Measurements from ENCODE around the gene ERF.
A peak's percentile ranks its signal among the peaks of the same experiment; 100 is the strongest.

Gene ERF

DNA sequence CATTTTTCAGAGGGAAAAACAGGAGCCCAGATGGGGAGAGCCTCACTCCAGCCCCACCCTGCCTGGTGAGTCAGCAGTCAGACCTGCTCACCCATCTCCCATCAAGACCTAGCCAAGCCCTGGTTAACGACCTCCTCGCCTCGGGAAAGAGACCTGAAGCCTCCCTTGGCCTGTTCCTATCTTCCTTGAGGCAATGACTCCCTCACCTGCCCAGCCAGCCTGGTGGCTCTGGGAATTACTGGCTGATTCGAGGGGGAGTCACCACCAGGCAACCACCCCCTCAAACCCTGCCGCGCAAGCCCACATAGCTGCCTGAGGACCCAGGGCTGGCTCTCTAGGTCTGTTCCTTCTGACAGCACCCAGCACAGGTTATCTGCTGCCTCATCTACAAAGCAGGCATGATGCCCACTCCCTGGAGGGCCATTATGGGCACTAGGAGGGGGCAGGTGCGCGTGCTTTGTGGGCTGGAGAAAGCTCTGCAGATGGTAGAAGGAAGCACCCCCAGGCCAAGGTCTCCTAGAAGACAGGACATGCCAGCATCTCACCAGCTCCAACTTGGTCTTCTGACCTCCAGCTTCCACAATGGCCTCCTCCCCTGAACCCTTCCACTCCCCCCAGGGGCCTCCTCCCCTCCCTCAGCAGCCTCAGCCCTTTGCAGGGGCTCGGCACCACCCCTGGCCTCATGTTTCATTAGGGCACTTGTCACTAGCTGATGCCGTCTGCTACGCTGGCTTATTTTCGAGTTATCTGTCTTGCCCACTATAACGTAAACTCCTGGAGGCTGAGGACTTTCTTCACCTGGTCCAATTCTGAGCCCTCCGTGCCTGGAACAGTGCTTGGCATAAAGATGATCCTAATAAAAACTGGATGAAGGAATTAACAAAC is 47.8 kb downstream of the ERF start:
- no peak for DNase-seq

DNA sequence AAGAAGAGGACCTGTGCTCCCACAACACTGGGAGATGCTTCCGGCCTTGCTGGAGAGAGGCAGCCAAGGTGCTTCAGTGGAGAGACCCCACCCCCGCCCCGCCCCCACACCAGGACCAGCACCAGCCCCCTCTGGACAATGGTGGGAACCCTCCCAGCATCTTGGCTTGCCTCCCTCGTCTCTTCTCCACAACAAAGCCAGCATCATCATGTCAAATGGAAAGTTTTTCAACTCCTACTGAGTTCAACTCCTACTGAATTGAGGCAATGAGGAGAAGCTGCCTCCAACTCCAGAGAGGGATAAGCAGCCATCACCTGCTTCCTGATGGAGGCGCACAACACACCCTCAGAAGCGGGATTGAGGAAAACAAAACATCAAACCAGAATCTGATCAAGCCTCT is 50.3 kb downstream of the ERF start:
- no peak for DNase-seq

DNA sequence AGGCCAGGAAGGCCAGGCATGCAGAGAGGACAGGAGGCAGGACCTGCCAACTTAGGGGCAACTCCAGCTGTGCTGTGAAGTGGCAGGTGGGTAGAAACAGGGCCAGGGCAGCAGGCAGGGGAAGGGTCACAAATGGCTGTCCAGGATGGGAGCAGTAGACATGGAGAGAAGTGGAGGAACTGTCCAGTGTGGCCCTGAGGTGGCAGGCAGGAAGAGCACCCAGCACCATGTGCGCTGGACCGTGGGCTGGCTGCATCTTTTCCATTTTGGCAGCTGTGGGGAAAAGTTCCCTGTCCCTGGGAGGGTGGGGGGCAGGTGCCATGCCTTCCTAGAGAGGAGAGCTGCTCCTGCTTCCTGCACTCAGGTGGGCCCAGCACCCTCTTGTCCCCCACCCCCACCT is 51.2 kb downstream of the ERF start:
- DNase-seq = no peak

DNA sequence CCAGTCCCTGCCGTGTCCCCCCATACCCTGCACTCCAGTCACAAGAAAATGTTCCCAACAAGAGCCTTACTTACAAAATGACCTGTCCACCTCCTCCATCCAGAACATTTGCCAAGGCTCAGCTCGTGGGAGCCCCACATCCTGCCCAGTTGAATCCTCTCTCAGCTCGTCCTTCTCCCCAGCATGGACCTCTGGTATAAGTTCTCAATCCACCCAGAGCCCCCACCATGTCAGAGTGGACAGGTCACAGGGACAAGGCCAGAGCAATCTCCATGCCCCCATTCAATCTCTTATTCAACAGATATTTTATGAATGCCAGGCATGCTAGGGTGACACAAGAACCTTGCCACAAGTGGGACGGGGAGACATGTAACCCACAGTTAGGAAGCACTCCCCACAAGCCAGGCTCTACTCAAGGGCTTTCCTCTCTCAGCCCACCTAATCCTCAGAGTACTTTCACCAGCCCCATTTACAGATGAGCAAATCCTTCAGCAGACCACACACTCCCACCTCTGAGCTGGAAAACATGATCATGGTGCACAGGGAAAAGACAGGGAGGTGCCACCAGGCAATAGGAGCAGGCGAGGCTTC is 52.5 kb downstream of the ERF start:
- peak; percentile 45 for DNase-seq

DNA sequence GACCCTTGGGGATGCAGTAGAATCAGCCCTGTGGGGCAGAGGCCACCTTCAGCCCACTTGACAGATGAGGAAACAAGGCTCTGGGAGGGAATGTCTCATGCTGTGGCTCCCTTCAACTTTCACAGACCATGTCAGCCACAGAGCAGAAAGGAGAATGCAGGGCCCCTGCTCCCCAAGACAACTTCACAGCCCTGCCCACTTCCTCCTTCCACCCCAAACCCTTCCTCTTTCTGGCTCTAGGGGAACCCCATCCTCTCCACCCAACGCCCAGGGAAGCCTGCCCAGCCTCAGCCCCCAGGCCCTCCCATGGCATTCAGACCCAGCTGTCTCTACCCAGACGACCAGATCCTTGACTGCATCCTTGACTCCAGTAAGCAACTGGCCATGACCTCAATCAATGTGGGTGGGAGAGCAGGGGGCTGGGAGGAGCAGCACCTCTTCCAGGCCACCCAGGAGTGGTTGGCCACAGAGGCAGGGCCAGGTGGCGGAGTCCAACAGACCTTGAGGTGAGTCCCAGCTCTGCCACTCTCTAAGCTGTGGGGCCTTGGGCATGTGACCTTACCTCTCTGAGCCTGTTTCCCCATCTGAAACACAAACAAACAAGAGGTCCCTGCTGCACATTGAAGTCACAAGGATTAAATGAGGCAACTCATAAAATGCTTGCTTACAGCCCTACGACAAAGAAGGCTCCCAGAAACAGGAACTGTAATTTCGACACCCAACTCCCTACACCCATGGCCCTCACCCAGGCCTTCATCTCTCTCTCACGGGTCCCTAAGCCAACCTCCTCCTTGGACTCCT is 53.2 kb downstream of the ERF start:
- DNase-seq = peak; percentile 92

DNA sequence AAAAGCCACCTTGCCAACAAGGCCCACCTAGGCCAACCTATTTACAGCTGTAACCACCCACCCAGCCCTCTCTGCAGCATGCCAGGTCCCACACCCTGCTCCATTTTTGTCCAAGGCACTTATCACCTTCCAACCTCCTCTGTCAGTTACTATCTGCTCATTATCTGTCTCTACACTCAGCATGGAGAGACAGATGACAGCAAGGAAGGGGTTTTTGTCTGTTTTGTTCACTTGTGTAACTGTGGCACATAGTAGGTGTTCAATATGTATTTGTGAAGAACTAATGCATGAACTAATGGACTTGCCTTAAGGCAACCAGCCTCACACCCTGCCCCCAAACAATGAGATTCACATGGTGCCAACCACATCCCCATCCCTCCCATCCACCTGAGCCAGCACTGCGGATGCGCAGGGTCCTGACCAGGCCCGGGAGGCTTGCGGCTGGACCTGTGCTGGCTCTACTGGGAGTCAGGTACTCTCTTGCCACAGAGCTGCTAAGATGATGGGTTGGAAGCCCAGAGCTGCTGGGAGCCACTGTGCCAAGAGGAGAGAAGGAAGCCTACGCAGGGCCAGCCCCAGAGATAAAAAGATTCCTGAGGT is 54.7 kb downstream of the ERF start:
- DNase-seq = no peak

DNA sequence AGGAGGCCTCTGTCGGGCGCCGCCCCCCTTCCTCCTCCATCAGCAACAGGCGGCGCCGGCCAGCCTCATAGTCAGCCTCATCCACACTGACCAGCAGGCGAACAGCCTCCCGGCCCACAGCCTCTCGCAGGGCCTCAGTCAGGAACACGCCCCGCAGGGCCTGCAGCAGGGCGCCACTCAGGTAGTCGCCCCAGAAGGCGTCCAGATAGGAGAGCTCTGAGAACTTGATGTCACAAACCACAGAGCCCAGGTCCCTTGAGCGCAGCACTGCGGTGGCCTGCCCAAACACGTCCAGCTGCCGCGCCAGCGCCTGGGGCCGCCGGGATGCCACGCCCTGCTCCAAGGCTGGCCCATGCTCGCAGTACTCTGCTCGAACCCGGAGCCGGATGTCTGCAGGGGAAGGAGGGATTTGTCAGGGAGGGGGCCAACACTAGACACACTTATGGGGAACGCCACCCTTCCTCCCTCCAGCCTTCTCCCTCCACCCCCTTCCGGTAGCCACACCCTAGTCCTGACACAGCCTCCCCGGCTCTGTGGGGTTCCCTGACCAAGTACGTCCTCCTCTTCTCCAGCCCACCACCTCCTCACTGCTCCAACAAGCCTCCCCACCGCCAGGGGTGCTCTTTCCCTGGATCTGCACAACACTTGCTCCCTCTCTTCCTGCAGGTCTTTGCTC is 55.4 kb downstream of the ERF start:
- peak; percentile 57 for DNase-seq

DNA sequence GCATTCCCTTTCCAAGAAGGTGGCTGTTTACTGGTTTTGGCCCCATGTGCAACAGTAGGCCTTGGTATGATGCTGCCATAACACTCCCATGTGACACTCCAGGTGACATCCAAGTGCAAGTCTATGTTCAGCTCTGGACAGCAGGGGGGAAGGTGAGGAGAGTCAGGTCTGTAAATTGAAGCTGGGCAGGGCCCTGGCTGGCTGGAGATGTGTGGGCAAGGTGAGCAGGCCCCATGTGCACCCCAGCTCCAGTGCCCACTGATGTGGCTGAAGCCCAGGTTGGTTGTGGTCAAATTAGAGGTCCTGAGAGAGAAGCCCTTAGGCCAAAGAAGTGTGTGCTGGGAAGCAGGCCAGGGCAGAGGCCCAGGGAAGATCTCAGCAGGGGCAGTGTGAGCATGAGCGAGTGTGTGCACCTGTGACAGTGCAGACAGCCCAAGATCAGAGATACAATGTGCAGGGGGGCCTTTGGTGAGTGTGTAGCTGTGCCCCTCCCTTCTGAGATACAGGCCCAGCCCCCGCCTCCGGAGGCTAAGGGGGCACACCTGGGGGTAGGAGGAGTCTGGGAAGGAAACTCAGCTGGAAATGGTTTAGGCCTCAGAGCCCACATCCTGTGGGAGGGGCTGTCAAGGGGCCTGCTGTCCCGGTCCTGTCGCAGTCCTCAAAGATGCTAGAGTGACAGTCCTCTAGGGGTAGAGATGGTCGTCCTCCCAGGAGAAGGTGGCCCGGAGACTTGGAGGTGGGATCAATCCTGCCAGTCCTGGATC is 56.1 kb downstream of the ERF start:
- DNase-seq = no peak

Measured in suppressor macrophage treated with lipopolysaccharide for 4 hours (primary cell).